MM.1S (cell line): ENCODE data around the gene ALDH1L2.

Experiments used
- EZH2 ChIP-seq: fragments of 300-600 bp; sonication (generic); optimal IDR thresholded peaks from 2 replicates; pipeline ENCODE3; 2017; ENCODE audit warnings: low read depth, mild to moderate bottlenecking, antibody characterized with exemption, low read length, mixed read lengths
- EZH2phosphoT487 ChIP-seq: fragments of 300-600 bp; sonication (generic); IDR thresholded peaks from 2 replicates; pipeline ENCODE4 v1.6.1; 2018; ENCODE audit warnings: antibody characterized with exemption, low read length
- TF ChIP-seq, protein P1 (sequence below): fragments of 300-600 bp; sonication (generic); IDR thresholded peaks from 2 replicates; pipeline ENCODE4 v1.5.1; 2016; ENCODE audit warnings: antibody characterized with exemption, low read length, mixed read lengths

DNA sequence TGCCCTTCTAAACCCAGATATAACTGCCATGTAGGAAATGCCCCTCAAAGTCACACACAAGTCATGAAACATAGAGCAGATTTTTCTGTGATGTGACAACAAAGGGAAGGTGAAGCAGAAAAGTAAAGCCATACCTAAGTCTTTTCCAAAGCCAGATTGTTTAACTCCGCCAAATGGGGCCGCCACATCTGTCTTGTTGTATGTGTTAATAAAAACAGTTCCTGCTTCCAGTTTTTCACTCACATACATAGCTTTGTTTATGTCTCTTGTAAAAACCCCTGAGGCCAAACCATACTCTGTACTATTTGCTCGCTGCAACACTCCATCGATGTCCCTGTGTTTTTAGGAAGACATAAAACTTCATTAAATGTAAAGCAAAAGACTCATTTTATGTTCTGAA is 57.8 kb downstream of the ALDH1L2 start:
- TF ChIP-seq, protein P1, sequence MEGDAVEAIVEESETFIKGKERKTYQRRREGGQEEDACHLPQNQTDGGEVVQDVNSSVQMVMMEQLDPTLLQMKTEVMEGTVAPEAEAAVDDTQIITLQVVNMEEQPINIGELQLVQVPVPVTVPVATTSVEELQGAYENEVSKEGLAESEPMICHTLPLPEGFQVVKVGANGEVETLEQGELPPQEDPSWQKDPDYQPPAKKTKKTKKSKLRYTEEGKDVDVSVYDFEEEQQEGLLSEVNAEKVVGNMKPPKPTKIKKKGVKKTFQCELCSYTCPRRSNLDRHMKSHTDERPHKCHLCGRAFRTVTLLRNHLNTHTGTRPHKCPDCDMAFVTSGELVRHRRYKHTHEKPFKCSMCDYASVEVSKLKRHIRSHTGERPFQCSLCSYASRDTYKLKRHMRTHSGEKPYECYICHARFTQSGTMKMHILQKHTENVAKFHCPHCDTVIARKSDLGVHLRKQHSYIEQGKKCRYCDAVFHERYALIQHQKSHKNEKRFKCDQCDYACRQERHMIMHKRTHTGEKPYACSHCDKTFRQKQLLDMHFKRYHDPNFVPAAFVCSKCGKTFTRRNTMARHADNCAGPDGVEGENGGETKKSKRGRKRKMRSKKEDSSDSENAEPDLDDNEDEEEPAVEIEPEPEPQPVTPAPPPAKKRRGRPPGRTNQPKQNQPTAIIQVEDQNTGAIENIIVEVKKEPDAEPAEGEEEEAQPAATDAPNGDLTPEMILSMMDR: no peak
- TF ChIP-seq EZH2 (no peak), EZH2phosphoT487 (no peak)
